ENCODE data around the gene DPYD.

DNA sequence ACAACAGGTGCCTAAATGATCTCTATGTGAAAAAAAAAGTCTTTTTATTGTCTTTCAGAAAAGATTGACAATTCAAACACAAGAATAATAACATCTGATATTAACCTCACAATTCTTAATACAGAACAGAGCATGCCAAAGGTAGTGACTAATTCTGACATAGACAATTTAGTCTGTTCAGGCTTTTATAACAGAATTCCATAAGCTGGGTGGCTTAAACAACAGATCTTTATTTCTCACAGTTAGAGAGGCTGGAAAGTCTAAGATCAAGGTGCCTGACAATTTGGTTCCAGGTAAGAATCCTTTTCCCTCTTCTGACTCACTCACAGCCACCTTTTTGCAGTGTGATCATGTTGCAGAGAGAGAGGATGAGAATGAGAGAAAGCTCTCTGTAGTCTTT, 27.0 kb downstream of the DPYD start:
- TF ChIP-seq POLR2A (IDR thresholded peaks at IDR 0.05; ENCODE audit: low read depth, low read length): no peak
- TF ChIP-seq EZH2 (IDR thresholded peaks at IDR 0.05; ENCODE audit: borderline replicate concordance, control insufficient read depth, low read depth, low read length): no peak
- TF ChIP-seq MTA2 (IDR thresholded peaks at IDR 0.05; ENCODE audit: low read depth): no peak
- TF ChIP-seq, protein P1, sequence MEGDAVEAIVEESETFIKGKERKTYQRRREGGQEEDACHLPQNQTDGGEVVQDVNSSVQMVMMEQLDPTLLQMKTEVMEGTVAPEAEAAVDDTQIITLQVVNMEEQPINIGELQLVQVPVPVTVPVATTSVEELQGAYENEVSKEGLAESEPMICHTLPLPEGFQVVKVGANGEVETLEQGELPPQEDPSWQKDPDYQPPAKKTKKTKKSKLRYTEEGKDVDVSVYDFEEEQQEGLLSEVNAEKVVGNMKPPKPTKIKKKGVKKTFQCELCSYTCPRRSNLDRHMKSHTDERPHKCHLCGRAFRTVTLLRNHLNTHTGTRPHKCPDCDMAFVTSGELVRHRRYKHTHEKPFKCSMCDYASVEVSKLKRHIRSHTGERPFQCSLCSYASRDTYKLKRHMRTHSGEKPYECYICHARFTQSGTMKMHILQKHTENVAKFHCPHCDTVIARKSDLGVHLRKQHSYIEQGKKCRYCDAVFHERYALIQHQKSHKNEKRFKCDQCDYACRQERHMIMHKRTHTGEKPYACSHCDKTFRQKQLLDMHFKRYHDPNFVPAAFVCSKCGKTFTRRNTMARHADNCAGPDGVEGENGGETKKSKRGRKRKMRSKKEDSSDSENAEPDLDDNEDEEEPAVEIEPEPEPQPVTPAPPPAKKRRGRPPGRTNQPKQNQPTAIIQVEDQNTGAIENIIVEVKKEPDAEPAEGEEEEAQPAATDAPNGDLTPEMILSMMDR (IDR thresholded peaks at IDR 0.05 in 2 of 3, conservative IDR thresholded peaks at IDR 0.05 in 1 of 3; ENCODE audit: control insufficient read depth in 2 of 3, extremely low read depth in 1 of 3, insufficient read depth in 1 of 3, low read depth in 3 of 3, low read length in 3 of 3): no peak
- TF ChIP-seq CBFB (IDR thresholded peaks at IDR 0.05; ENCODE audit: low read depth): no peak
- no peak for TF ChIP-seq SP1 (IDR thresholded peaks at IDR 0.05; ENCODE audit: low read depth, low read length)
- TF ChIP-seq TAF1 (IDR thresholded peaks at IDR 0.05; ENCODE audit: borderline replicate concordance, low read depth, low read length): no peak
- no peak for TF ChIP-seq BHLHE40 (IDR thresholded peaks at IDR 0.05; ENCODE audit: borderline replicate concordance in 1 of 2, low read depth in 2 of 2, low read length in 1 of 2)
- no peak for TF ChIP-seq RB1 (IDR thresholded peaks at IDR 0.05; ENCODE audit: borderline replicate concordance)
- no peak for TF ChIP-seq WRNIP1 (IDR thresholded peaks at IDR 0.05; ENCODE audit: borderline replicate concordance, low read depth, low read length)
- TF ChIP-seq, protein P2, sequence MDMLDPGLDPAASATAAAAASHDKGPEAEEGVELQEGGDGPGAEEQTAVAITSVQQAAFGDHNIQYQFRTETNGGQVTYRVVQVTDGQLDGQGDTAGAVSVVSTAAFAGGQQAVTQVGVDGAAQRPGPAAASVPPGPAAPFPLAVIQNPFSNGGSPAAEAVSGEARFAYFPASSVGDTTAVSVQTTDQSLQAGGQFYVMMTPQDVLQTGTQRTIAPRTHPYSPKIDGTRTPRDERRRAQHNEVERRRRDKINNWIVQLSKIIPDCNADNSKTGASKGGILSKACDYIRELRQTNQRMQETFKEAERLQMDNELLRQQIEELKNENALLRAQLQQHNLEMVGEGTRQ (IDR thresholded peaks at IDR 0.05; ENCODE audit: borderline replicate concordance, low read depth, low read length): no peak
- TF ChIP-seq, protein P3, sequence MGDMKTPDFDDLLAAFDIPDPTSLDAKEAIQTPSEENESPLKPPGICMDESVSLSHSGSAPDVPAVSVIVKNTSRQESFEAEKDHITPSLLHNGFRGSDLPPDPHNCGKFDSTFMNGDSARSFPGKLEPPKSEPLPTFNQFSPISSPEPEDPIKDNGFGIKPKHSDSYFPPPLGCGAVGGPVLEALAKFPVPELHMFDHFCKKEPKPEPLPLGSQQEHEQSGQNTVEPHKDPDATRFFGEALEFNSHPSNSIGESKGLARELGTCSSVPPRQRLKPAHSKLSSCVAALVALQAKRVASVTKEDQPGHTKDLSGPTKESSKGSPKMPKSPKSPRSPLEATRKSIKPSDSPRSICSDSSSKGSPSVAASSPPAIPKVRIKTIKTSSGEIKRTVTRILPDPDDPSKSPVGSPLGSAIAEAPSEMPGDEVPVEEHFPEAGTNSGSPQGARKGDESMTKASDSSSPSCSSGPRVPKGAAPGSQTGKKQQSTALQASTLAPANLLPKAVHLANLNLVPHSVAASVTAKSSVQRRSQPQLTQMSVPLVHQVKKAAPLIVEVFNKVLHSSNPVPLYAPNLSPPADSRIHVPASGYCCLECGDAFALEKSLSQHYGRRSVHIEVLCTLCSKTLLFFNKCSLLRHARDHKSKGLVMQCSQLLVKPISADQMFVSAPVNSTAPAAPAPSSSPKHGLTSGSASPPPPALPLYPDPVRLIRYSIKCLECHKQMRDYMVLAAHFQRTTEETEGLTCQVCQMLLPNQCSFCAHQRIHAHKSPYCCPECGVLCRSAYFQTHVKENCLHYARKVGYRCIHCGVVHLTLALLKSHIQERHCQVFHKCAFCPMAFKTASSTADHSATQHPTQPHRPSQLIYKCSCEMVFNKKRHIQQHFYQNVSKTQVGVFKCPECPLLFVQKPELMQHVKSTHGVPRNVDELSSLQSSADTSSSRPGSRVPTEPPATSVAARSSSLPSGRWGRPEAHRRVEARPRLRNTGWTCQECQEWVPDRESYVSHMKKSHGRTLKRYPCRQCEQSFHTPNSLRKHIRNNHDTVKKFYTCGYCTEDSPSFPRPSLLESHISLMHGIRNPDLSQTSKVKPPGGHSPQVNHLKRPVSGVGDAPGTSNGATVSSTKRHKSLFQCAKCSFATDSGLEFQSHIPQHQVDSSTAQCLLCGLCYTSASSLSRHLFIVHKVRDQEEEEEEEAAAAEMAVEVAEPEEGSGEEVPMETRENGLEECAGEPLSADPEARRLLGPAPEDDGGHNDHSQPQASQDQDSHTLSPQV (IDR thresholded peaks at IDR 0.05): no peak
- no peak for TF ChIP-seq EP300 (IDR thresholded peaks at IDR 0.05; ENCODE audit: borderline replicate concordance in 1 of 2, control insufficient read depth in 1 of 2, low read depth in 2 of 2, low read length in 2 of 2)

All from GM12878 (cell line).